H1 (cell line): ENCODE data around the gene SMTN. TPM values are rescaled to one million over a fixed set of nuclear protein-coding genes. Genes with fewer than 3 reads are reported as not detected.

Experiments used
- CTCF ChIA-PET: fragments of 300-600 bp; sonication (Branson Sonifier 250); formaldehyde crosslinking; loops from one replicate; lab custom pipeline; 2021; ENCODE audit not compliant: partially characterized antibody; lab: Charles Lee
- POLR2A ChIA-PET: fragments of 300-600 bp; sonication (Branson Sonifier 250); formaldehyde crosslinking; loops from one replicate; lab custom pipeline; 2021; ENCODE audit warnings: inconsistent platforms; ENCODE audit not compliant: partially characterized antibody; lab: Charles Lee
- DNase-seq, 2 experiments: peaks; one replicate each; pipeline versions ENCODE4 v3.0.0 to v3.0.0-alpha.2; 2010 to 2022; ENCODE audit warnings: low spot score in 2 of 2, low read depth in 1 of 2, mixed read lengths in 1 of 2
- FAIRE-seq: peaks from 2 replicates; lab custom pipeline; 2011; peaks lifted over from hg19 to GRCh38; lab: Jason Lieb, UNC
- H2AFZ ChIP-seq: 2 replicates; pipeline ENCODE4 v1.8.1; 2012; ENCODE audit warnings: low read length, inconsistent platforms
- H2AK5ac ChIP-seq: 2 replicates; pipeline ENCODE4 v1.6.1; 2013; ENCODE audit warnings: low read depth, low read length
- H2BK120ac ChIP-seq: replicated peaks from 2 replicates; pipeline ENCODE3; 2013; ENCODE audit warnings: low read depth, low read length, inconsistent platforms
- H2BK12ac ChIP-seq: 2 replicates; pipeline ENCODE4 v1.6.1; 2013; ENCODE audit warnings: low read depth, low read length
- H2BK15ac ChIP-seq: 2 replicates; pipeline ENCODE4 v1.6.1; 2013; ENCODE audit warnings: low read length
- H2BK20ac ChIP-seq: 2 replicates; pipeline ENCODE4 v1.6.1; 2013; ENCODE audit warnings: low read length
- H2BK5ac ChIP-seq: 2 replicates; pipeline ENCODE4 v1.6.1; 2013; ENCODE audit warnings: low read depth, low read length
- H3K14ac ChIP-seq: 2 replicates; pipeline ENCODE4 v1.6.1; 2013; ENCODE audit warnings: inconsistent platforms; ENCODE audit not compliant: insufficient read length
- H3K18ac ChIP-seq: 2 replicates; pipeline ENCODE4 v1.6.1; 2013; ENCODE audit warnings: low read length; ENCODE audit errors: extremely low read depth
- H3K23ac ChIP-seq: 2 replicates; pipeline ENCODE4 v1.6.1; 2013; ENCODE audit warnings: inconsistent platforms; ENCODE audit not compliant: insufficient read length
- H3K23me2 ChIP-seq: 2 replicates; pipeline ENCODE4 v1.6.1; 2013; ENCODE audit warnings: low read depth, low read length
- H3K27ac ChIP-seq: 2 replicates; pipeline ENCODE4 v1.6.1; 2011; ENCODE audit warnings: low read depth, low read length, inconsistent platforms
- H3K27me3 ChIP-seq, 4 experiments: replicated peaks in 1 of 4; 1 replicate in 1 of 4; 2 replicates in 3 of 4; pipeline versions ENCODE4 v1.6.1 to v1.8.1; 2011 to 2013; ENCODE audit warnings: low read length in 3 of 4, mild to moderate bottlenecking in 3 of 4, inconsistent platforms in 2 of 4, mixed read lengths in 2 of 4, moderate library complexity in 1 of 4; ENCODE audit not compliant: control insufficient read depth in 3 of 4, insufficient read depth in 3 of 4; ENCODE audit errors: extremely low read depth in 1 of 4
- H3K36me3 ChIP-seq, 4 experiments: 2 replicates each; pipeline versions ENCODE4 v1.6.1 to v1.8.1; 2011 to 2013; ENCODE audit warnings: mild to moderate bottlenecking in 4 of 4, low read length in 3 of 4, moderate library complexity in 2 of 4, control low read depth in 1 of 4, inconsistent platforms in 1 of 4; ENCODE audit not compliant: insufficient read depth in 4 of 4, control insufficient read depth in 2 of 4
- H3K4ac ChIP-seq: replicated peaks from 2 replicates; pipeline ENCODE3; 2013; ENCODE audit warnings: low read length, low read depth, mixed read lengths, inconsistent platforms; ENCODE audit not compliant: insufficient read length
- H3K4me1 ChIP-seq, 4 experiments: replicated peaks in 1 of 4; 1 replicate in 1 of 4; 2 replicates in 3 of 4; pipeline versions ENCODE4 v1.6.1 to v1.8.1; 2011 to 2013; ENCODE audit warnings: low read length in 3 of 4, inconsistent platforms in 2 of 4, mixed read lengths in 1 of 4; ENCODE audit not compliant: insufficient read depth in 4 of 4, control insufficient read depth in 3 of 4
- H3K4me2 ChIP-seq, 2 experiments: 2 replicates each; pipeline versions ENCODE4 v1.6.1 to v1.8.1; 2011 to 2013; ENCODE audit warnings: low read depth in 2 of 2, low read length in 2 of 2, control low read depth in 1 of 2, inconsistent platforms in 1 of 2, mild to moderate bottlenecking in 1 of 2; ENCODE audit not compliant: insufficient read depth in 1 of 2
- H3K4me3 ChIP-seq, 4 experiments: fragments of 200-600, 300-600 bp in 1 of 4; sonication (generic), shearing (Covaris generic), sonication (Bioruptor Twin) in 1 of 4; 2 replicates each; pipeline versions ENCODE4 v1.5.1 to v1.8.1; 2011 to 2016; ENCODE audit warnings: low read length in 4 of 4, low read depth in 3 of 4, control low read depth in 2 of 4, inconsistent platforms in 2 of 4, mild to moderate bottlenecking in 2 of 4, mixed read lengths in 1 of 4, moderate library complexity in 1 of 4; ENCODE audit not compliant: insufficient read depth in 2 of 4; ENCODE audit errors: extremely low read depth in 1 of 4
- H3K56ac ChIP-seq: replicated peaks from 2 replicates; pipeline ENCODE3; 2013; ENCODE audit warnings: low read depth, mild to moderate bottlenecking, mixed read lengths, low read length, inconsistent platforms; ENCODE audit not compliant: insufficient read length
- H3K79me1 ChIP-seq: 2 replicates; pipeline ENCODE4 v1.6.1; 2013; ENCODE audit warnings: low read depth, low read length, control low read depth
- H3K79me2 ChIP-seq, 2 experiments: 2 replicates each; pipeline versions ENCODE4 v1.6.1 to v1.8.1; 2012 to 2013; ENCODE audit warnings: low read length in 2 of 2, mild to moderate bottlenecking in 2 of 2, inconsistent platforms in 1 of 2; ENCODE audit not compliant: insufficient read depth in 2 of 2, control insufficient read depth in 1 of 2
- H3K9ac ChIP-seq, 4 experiments: replicated peaks in 1 of 4; 1 replicate in 1 of 4; 2 replicates in 3 of 4; pipeline versions ENCODE4 v1.6.1 to v1.8.1; 2011 to 2013; ENCODE audit warnings: low read depth in 3 of 4, low read length in 3 of 4, control low read depth in 2 of 4, mild to moderate bottlenecking in 2 of 4, moderate library complexity in 2 of 4, inconsistent platforms in 1 of 4; ENCODE audit errors: extremely low read depth in 1 of 4
- H3K9me3 ChIP-seq, 2 experiments: 2 replicates each; pipeline versions ENCODE4 v1.6.1 to v1.8.1; 2012 to 2013; ENCODE audit warnings: mild to moderate bottlenecking in 2 of 2, moderate library complexity in 2 of 2, control low read depth in 1 of 2, inconsistent platforms in 1 of 2, low read depth in 1 of 2, low read length in 1 of 2, mixed read lengths in 1 of 2; ENCODE audit not compliant: insufficient read depth in 2 of 2
- H4K20me1 ChIP-seq, 2 experiments: replicated peaks in 1 of 2; 2 replicates each; pipeline versions ENCODE3 to v1.8.1; 2011 to 2013; ENCODE audit warnings: inconsistent platforms in 2 of 2, low read length in 2 of 2, mild to moderate bottlenecking in 1 of 2; ENCODE audit not compliant: insufficient read depth in 2 of 2, control insufficient read depth in 1 of 2
- H4K5ac ChIP-seq: 2 replicates; pipeline ENCODE4 v1.6.1; 2013; ENCODE audit warnings: low read length, low read depth, mixed read lengths, inconsistent platforms; ENCODE audit not compliant: insufficient read length
- H4K8ac ChIP-seq: 2 replicates; pipeline ENCODE4 v1.8.0; 2013; ENCODE audit warnings: mild to moderate bottlenecking, moderate library complexity, low read length, inconsistent platforms; ENCODE audit not compliant: insufficient read depth; ENCODE audit errors: extremely low read depth
- H4K91ac ChIP-seq: replicated peaks from 2 replicates; pipeline ENCODE3; 2013; ENCODE audit warnings: low read length, mixed read lengths, inconsistent platforms; ENCODE audit not compliant: insufficient read length
- CBX5 ChIP-seq: fragments of 300-800, 300-1000 bp; sonication (generic); IDR thresholded peaks from 2 replicates; pipeline ENCODE4 v1.7.1; 2016; ENCODE audit warnings: antibody characterized with exemption, low read length, low read depth
- CTBP2 ChIP-seq: IDR thresholded peaks from 2 replicates; pipeline ENCODE4 v1.7.0; 2011; ENCODE audit warnings: borderline replicate concordance, mild to moderate bottlenecking, moderate library complexity, mixed read lengths, low read length; ENCODE audit not compliant: insufficient read depth, insufficient read length
- EGR1 ChIP-seq: IDR thresholded peaks from 2 replicates; pipeline ENCODE4 v1.6.1; 2011; ENCODE audit warnings: low read depth, low read length, borderline replicate concordance
- EP300 ChIP-seq, 2 experiments: IDR thresholded peaks; 1 replicate in 1 of 2; 2 replicates in 1 of 2; pipeline ENCODE4 v1.6.1; 2011 to 2012; ENCODE audit warnings: low read depth in 2 of 2, low read length in 2 of 2, mild to moderate bottlenecking in 2 of 2, borderline replicate concordance in 1 of 2, inconsistent platforms in 1 of 2, moderate library complexity in 1 of 2
- EZH2 ChIP-seq: fragments of 200-600 bp; sonication (generic); IDR thresholded peaks from 2 replicates; pipeline ENCODE4 v1.7.1; 2012; ENCODE audit warnings: low read depth, mild to moderate bottlenecking, moderate library complexity, low read length, inconsistent platforms; ENCODE audit not compliant: severe bottlenecking
- JUND ChIP-seq: IDR thresholded peaks from 2 replicates; pipeline ENCODE4 v1.6.1; 2011; ENCODE audit warnings: mild to moderate bottlenecking, improper control_type of control experiment, low read length
- KDM5A ChIP-seq: fragments of 200-600 bp; IDR thresholded peaks from 2 replicates; pipeline ENCODE4 v1.7.1; 2012; ENCODE audit warnings: mild to moderate bottlenecking, low read length, inconsistent platforms, mixed read lengths
- POU5F1 ChIP-seq: IDR thresholded peaks from 2 replicates; pipeline ENCODE4 v1.6.1; 2011; ENCODE audit warnings: low read depth, mild to moderate bottlenecking, low read length, moderate library complexity
- RBBP5 ChIP-seq: IDR thresholded peaks from 2 replicates; pipeline ENCODE4 v1.7.1; 2012; ENCODE audit warnings: low read depth, mild to moderate bottlenecking, inconsistent platforms, low read length, moderate library complexity, borderline replicate concordance
- SIRT6 ChIP-seq: IDR thresholded peaks from one replicate; pipeline ENCODE4 v1.7.1; 2012; ENCODE audit warnings: low read length, inconsistent platforms
- SIX5 ChIP-seq: IDR thresholded peaks from 2 replicates; pipeline ENCODE4 v1.6.1; 2011; ENCODE audit warnings: mild to moderate bottlenecking, low read depth, low read length
- SP2 ChIP-seq: IDR thresholded peaks from 2 replicates; pipeline ENCODE4 v1.6.1; 2012; ENCODE audit warnings: mild to moderate bottlenecking, low read length, inconsistent platforms
- SP4 ChIP-seq: IDR thresholded peaks from 2 replicates; pipeline ENCODE4 v1.6.1; 2012; ENCODE audit warnings: low read length, inconsistent platforms
- SUZ12 ChIP-seq: fragments of 200-600 bp; sonication (generic); IDR thresholded peaks from 2 replicates; pipeline ENCODE4 v1.6.1; 2012; ENCODE audit warnings: mild to moderate bottlenecking, inconsistent platforms, low read length, moderate library complexity, mixed read lengths
- TAF1 ChIP-seq: IDR thresholded peaks from 2 replicates; pipeline ENCODE4 v1.6.1; 2011; ENCODE audit warnings: mild to moderate bottlenecking, low read depth, low read length
- TCF12 ChIP-seq: IDR thresholded peaks from 2 replicates; pipeline ENCODE4 v1.6.1; 2011; ENCODE audit warnings: low read depth, mild to moderate bottlenecking, low read length
- WGBS, 2 experiments: shearing (Covaris generic) in 1 of 2; methylation state at CpG; one replicate each; pipeline versions ENCODE4 v1.1.6 to v1.1.7; 2013 to 2015; ENCODE audit warnings: low lambda C conversion rate in 2 of 2, mixed read lengths in 2 of 2, inconsistent platforms in 1 of 2, low coverage in 1 of 2, missing lambda C conversion rate in 1 of 2; ENCODE audit not compliant: insufficient replicate concordance in 2 of 2, insufficient coverage in 1 of 2, insufficient read length in 1 of 2; ENCODE audit errors: extremely low coverage in 1 of 2, missing lambda C conversion rate in 1 of 2; 5-methylcytosine and 5-hydroxymethylcytosine counted together
- polyA plus RNA-seq, 7 experiments: library from polyadenylated mRNA; depleted of rRNA in 3 of 7; stranded (reverse) in 5 of 7; unstranded in 2 of 7; fragments of >200 nt in 5 of 7; fragments of 200-250 nt in 2 of 7; gene quantifications; 1 replicate in 5 of 7; 2 replicates in 1 of 7; 4 replicates in 1 of 7; pipeline versions ENCODE4 v1.2.1 to v1.2.3, GENCODE V29; 2011 to 2013; ENCODE audit warnings: missing spikeins in 2 of 7, mixed read lengths in 2 of 7
- total RNA-seq: library from RNA; stranded (reverse); fragmentation: NEBNext Ultra II Directional; extraction: Animal tissue kit (Norgen Biotek cat#: 25700); gene quantifications from 2 replicates; pipeline ENCODE4 v1.2.1, GENCODE V29; 2021

The SMTN gene
- total and polyA plus RNA-seq, 2 of the 8 experiments (the other 6 are each of a cell fraction or from before 2014, with no cell fraction given) = 12.3 to 20.8 TPM

DNA sequence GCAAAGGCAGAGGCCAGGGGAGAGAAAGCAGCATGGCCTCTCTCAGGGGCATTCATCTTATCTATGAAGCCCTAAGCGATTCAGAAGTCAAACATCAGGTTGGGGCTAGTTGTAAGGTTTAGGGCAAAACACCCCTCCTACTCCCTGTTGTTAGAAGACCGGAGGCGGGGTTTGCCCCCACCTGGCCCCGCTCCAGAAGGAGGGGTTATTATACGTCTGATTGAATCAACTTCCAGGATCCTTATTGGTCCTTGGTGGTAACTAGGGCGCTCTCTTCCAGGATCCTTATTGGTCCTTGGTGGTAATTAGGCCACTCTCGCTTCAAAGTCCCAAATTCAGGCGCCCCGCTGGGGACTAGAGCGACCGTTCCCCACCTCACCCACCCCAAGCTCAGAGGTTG is 12.1 kb upstream of the SMTN start:
- Histone ChIP-seq H3K27me3 (no peaks in the 10 kb centered on the region), H3K23me2 (no peaks in the 10 kb centered on the region), H3K9ac (no peak overlapping the region), H3K56ac (no peak overlapping the region), H3K18ac (no peak overlapping the region), H3K79me2 (no peaks in the 10 kb centered on the region), H3K4me1 (no peaks in the 10 kb centered on the region), H3K9me3 (no peaks in the 10 kb centered on the region), H2BK15ac (no peak overlapping the region), H3K23ac (no peak overlapping the region), H4K20me1 (no peaks in the 10 kb centered on the region), H3K14ac (no peak overlapping the region), H3K4ac (no peak overlapping the region), H2BK120ac (no peak overlapping the region), H4K5ac (no peak overlapping the region), H3K4me3 (no peak overlapping the region), H2AK5ac (no peak overlapping the region), H3K79me1 (no peaks in the 10 kb centered on the region), H4K8ac (no peak overlapping the region), H3K27ac (no peak overlapping the region), H3K36me3 (no peaks in the 10 kb centered on the region), H2BK12ac (no peak overlapping the region), H2AFZ (peak overlapping the region; percentile 82), H2BK5ac (no peak overlapping the region), H4K91ac (no peak overlapping the region), H2BK20ac (no peak overlapping the region), H3K4me2 (no peak overlapping the region)
- ChIA-PET CTCF (no interaction called here), POLR2A (interaction anchor here (4.4 kb wide), 1 partner anchor 15 kb away, joined by 14 read pairs; no protein-coding TSS in a partner anchor)
- FAIRE-seq (no peak), DNase-seq (no peak)
- WGBS, 2 experiments = 74% methylated on average over 11 of the region's 11 CpGs; no CpG with 5 or more reads in 1 of the 2 experiments
- TF ChIP-seq CTBP2 (no peak), SP2 (no peak), JUND (no peak), CBX5 (no peak), EP300 (IDR thresholded peaks at IDR 0.05; ENCODE audit: borderline replicate concordance in 1 of 2, low read depth in 2 of 2, low read length in 2 of 2) (no peak), SIX5 (no peak), TAF1 (no peak), RBBP5 (no peak), SUZ12 (no peak), SIRT6 (no peak), TCF12 (no peak), POU5F1 (no peak), EZH2 (no peak), EGR1 (no peak), SP4 (no peak), KDM5A (no peak)
